Neural progenitor cell (in vitro differentiated cells): ENCODE data around the gene GNB2. TPM values are rescaled to one million over a fixed set of nuclear protein-coding genes. Genes with fewer than 3 reads are reported as not detected.

Experiments
- DNase-seq: peaks from one replicate; pipeline ENCODE4 v3.0.0-alpha.2; 2016; ENCODE audit warnings: low spot score
- H2AFZ ChIP-seq: fragments of 200-600 bp; sonication (generic); replicated peaks from 2 replicates; pipeline ENCODE4 v1.6.1; 2016; ENCODE audit warnings: antibody characterized with exemption
- H3F3A ChIP-seq: fragments of 200-600 bp; sonication (generic); 2 replicates; pipeline ENCODE4 v1.6.1; 2016; ENCODE audit warnings: antibody characterized with exemption, low read depth
- H3K27ac ChIP-seq: fragments of 200-600 bp; sonication (generic); 2 replicates; pipeline ENCODE4 v1.5.1; 2016; ENCODE audit warnings: mild to moderate bottlenecking
- H3K27me3 ChIP-seq: fragments of 200-600 bp; sonication (generic); 2 replicates; pipeline ENCODE4 v1.6.1; 2016; ENCODE audit warnings: mild to moderate bottlenecking, moderate library complexity
- H3K36me3 ChIP-seq: fragments of 200-600 bp; sonication (generic); 2 replicates; pipeline ENCODE4 v1.5.1; 2016
- H3K4me1 ChIP-seq: fragments of 200-600 bp; sonication (generic); 2 replicates; pipeline ENCODE4 v1.6.1; 2016; ENCODE audit warnings: mixed run types
- H3K4me2 ChIP-seq: fragments of 200-600 bp; sonication (generic); 2 replicates; pipeline ENCODE4 v1.6.1; 2016
- H3K4me3 ChIP-seq: fragments of 200-600 bp; sonication (generic); 2 replicates; pipeline ENCODE4 v1.5.1; 2016
- H3K79me2 ChIP-seq: fragments of 200-600 bp; sonication (generic); 2 replicates; pipeline ENCODE4 v1.6.1; 2016; ENCODE audit warnings: low read depth
- H3K9ac ChIP-seq: fragments of 200-600 bp; sonication (generic); 2 replicates; pipeline ENCODE4 v1.6.1; 2016
- H3K9me3 ChIP-seq: fragments of 200-600 bp; sonication (generic); 2 replicates; pipeline ENCODE4 v1.5.1; 2016; ENCODE audit warnings: low read depth
- H4K20me1 ChIP-seq: fragments of 200-600 bp; sonication (generic); 2 replicates; pipeline ENCODE4 v1.6.1; 2016; ENCODE audit warnings: low read depth
- H3K27ac Mint-ChIP-seq: 3 replicates; pipeline ENCODE4 v1.8.0; 2021; ENCODE audit warnings: mixed read lengths
- H3K27me3 Mint-ChIP-seq: 2 replicates; pipeline ENCODE4 v1.8.0; 2022; ENCODE audit warnings: low read depth, mild to moderate bottlenecking, inconsistent platforms, moderate library complexity, mixed read lengths; ENCODE audit not compliant: insufficient read depth
- H3K36me3 Mint-ChIP-seq: 3 replicates; pipeline ENCODE4 v1.8.0; 2021; ENCODE audit warnings: mixed read lengths
- H3K4me1 Mint-ChIP-seq: 3 replicates; pipeline ENCODE4 v1.8.0; 2021; ENCODE audit warnings: mixed read lengths
- H3K4me3 Mint-ChIP-seq: 3 replicates; pipeline ENCODE4 v1.8.0; 2021; ENCODE audit warnings: mild to moderate bottlenecking, moderate library complexity, mixed read lengths
- H3K9me3 Mint-ChIP-seq: 3 replicates; pipeline ENCODE4 v1.8.0; 2020; ENCODE audit warnings: mixed read lengths
- EZH2 ChIP-seq: fragments of 200-600 bp; sonication (generic); IDR thresholded peaks from 2 replicates; pipeline ENCODE4 v1.6.1; 2017; ENCODE audit warnings: antibody characterized with exemption, mild to moderate bottlenecking, moderate library complexity
- EZH2phosphoT487 ChIP-seq: fragments of 200-600 bp; sonication (generic); IDR thresholded peaks from 2 replicates; pipeline ENCODE4 v1.6.1; 2017; ENCODE audit warnings: antibody characterized with exemption
- total RNA-seq: library from RNA; depleted of rRNA; stranded (reverse); fragments of >200 nt; gene quantifications from 2 replicates; pipeline ENCODE4 v1.2.3, GENCODE V29; 2015; ENCODE audit warnings: low replicate concordance
- TF ChIP-seq, protein P1 (sequence below): fragments of 200-600 bp; sonication (generic); IDR thresholded peaks from 2 replicates; pipeline ENCODE4 v1.5.1; 2017; ENCODE audit warnings: antibody characterized with exemption, mild to moderate bottlenecking

GNB2 gene
- total RNA-seq, 1 donor from 2014 or later = 54.3 TPM

GRCh38 chr7:100719523-100720278, 46.2 kb downstream of the GNB2 start:
- Histone ChIP-seq H3K27ac (no peak overlapping the region), H3K9me3 (no peaks in the 10 kb centered on the region), H3K9ac (no peak overlapping the region), H3K27me3 (peaks cover 66% of the 10 kb centered on the region), H3F3A (peaks cover 8% of the 10 kb centered on the region), H3K36me3 (no peaks in the 10 kb centered on the region), H2AFZ (peak overlapping the region; percentile 30), H3K79me2 (no peaks in the 10 kb centered on the region), H3K4me1 (peaks cover 5% of the 10 kb centered on the region), H3K4me3 (peak overlapping the region; percentile 49), H4K20me1 (peaks cover 3% of the 10 kb centered on the region), H3K4me2 (peak overlapping the region; percentile 79)
- TF ChIP-seq, protein P1, sequence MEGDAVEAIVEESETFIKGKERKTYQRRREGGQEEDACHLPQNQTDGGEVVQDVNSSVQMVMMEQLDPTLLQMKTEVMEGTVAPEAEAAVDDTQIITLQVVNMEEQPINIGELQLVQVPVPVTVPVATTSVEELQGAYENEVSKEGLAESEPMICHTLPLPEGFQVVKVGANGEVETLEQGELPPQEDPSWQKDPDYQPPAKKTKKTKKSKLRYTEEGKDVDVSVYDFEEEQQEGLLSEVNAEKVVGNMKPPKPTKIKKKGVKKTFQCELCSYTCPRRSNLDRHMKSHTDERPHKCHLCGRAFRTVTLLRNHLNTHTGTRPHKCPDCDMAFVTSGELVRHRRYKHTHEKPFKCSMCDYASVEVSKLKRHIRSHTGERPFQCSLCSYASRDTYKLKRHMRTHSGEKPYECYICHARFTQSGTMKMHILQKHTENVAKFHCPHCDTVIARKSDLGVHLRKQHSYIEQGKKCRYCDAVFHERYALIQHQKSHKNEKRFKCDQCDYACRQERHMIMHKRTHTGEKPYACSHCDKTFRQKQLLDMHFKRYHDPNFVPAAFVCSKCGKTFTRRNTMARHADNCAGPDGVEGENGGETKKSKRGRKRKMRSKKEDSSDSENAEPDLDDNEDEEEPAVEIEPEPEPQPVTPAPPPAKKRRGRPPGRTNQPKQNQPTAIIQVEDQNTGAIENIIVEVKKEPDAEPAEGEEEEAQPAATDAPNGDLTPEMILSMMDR = peak; percentile 16
- no peak for TF ChIP-seq EZH2phosphoT487
- Mint-ChIP-seq H3K27ac (no peak overlapping the region), H3K4me1 (peaks cover 10% of the 10 kb centered on the region), H3K36me3 (no peaks in the 10 kb centered on the region), H3K9me3 (peaks cover 16% of the 10 kb centered on the region), H3K4me3 (peak overlapping the region; percentile 70), H3K27me3 (peaks cover 43% of the 10 kb centered on the region)
- no peak for DNase-seq

DNA sequence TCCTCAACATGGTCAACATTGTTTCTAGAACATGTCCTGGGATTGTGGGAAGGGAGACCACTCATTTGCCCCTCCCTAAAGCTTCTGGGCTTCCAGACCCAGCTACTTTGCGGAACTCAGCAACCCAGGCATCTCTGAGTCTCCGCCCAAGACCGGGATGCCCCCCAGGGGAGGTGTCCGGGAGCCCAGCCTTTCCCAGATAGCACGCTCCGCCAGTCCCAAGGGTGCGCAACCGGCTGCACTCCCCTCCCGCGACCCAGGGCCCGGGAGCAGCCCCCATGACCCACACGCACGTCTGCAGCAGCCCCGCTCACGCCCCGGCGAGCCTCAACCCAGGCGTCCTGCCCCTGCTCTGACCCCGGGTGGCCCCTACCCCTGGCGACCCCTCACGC, 46.7 kb downstream of the GNB2 start, which contains the start of gene EPO:
TSS of gene EPO (plus strand) at position 190 of the 392 bp plus-strand sequence. CDS start 513 bp downstream, outside the sequence.
- Mint-ChIP-seq H3K9me3 (peaks cover 16% of the 10 kb centered on the region), H3K4me1 (peaks cover 11% of the 10 kb centered on the region), H3K27ac (no peak within 1 kb of the TSS), H3K36me3 (no peaks in the 10 kb centered on the region), H3K27me3 (peaks cover 43% of the 10 kb centered on the region), H3K4me3 (peak within 1 kb of the TSS; percentile 74)
- DNase-seq = peak; percentile 24
- H3K4me2 ChIP-seq = peak within 1 kb of the TSS; percentile 79
- H3K4me3 ChIP-seq = peak within 1 kb of the TSS; percentile 49
- peaks cover 5% of the 10 kb centered on the region for H3K4me1 ChIP-seq
- peak within 1 kb of the TSS; percentile 30 for H2AFZ ChIP-seq
- no peaks in the 10 kb centered on the region for H3K36me3 ChIP-seq
- H3K27me3 ChIP-seq = peaks cover 71% of the 10 kb centered on the region
- no peaks in the 10 kb centered on the region for H3K9me3 ChIP-seq
- peaks cover 5% of the 10 kb centered on the region for H3F3A ChIP-seq
- H3K9ac ChIP-seq = no peak within 1 kb of the TSS
- no peaks in the 10 kb centered on the region for H3K79me2 ChIP-seq
- H3K27ac ChIP-seq = no peak within 1 kb of the TSS
- H4K20me1 ChIP-seq = peaks cover 3% of the 10 kb centered on the region
- TF ChIP-seq EZH2phosphoT487 (no peak), EZH2 (no peak)
- TF ChIP-seq, protein P1 = no peak

- no peaks in the 10 kb centered on the region for H3K79me2 ChIP-seq
- peaks cover 76% of the 10 kb centered on the region for H3K27me3 ChIP-seq
- peaks cover 5% of the 10 kb centered on the region for H3K4me1 ChIP-seq
- Mint-ChIP-seq H3K27me3 (peaks cover 41% of the 10 kb centered on the region), H3K4me1 (peaks cover 9% of the 10 kb centered on the region), H3K4me3 (peak overlapping the region; percentile 74), H3K9me3 (peaks cover 16% of the 10 kb centered on the region), H3K27ac (no peak overlapping the region), H3K36me3 (no peaks in the 10 kb centered on the region)
- H3K36me3 ChIP-seq = no peaks in the 10 kb centered on the region
- H3K9ac ChIP-seq = no peak overlapping the region
- peaks cover 3% of the 10 kb centered on the region for H3F3A ChIP-seq
- peak overlapping the region; percentile 49 for H3K4me3 ChIP-seq
- peak overlapping the region; percentile 79 for H3K4me2 ChIP-seq
- peaks cover 3% of the 10 kb centered on the region for H4K20me1 ChIP-seq
- no peak overlapping the region for H3K27ac ChIP-seq
- peak overlapping the region; percentile 30 for H2AFZ ChIP-seq
- no peaks in the 10 kb centered on the region for H3K9me3 ChIP-seq
- TF ChIP-seq, protein P1 = no peak
- peak; percentile 88 for TF ChIP-seq EZH2phosphoT487
- peak; percentile 95 for TF ChIP-seq EZH2
- peak; percentile 52 for DNase-seq
These were observed 47.3 kb downstream of the GNB2 start for GRCh38 chr7:100720671-100721504.
